KOPT-K1 (cell line): ENCODE results near the gene SLC4A3.

Experiments used
- H3K27ac ChIP-seq: fragments of 200-600 bp; sonication (generic); 2 replicates; pipeline ENCODE4 v1.5.1; 2016; ENCODE audit warnings: antibody characterized with exemption, mild to moderate bottlenecking, low read depth, low read length; ENCODE audit not compliant: poor library complexity, severe bottlenecking
- H3K36me3 ChIP-seq: fragments of 200-600 bp; sonication (generic); 2 replicates; pipeline ENCODE4 v1.5.1; 2017; ENCODE audit warnings: antibody characterized with exemption, mild to moderate bottlenecking, low read length, moderate library complexity; ENCODE audit not compliant: insufficient read depth
- H3K9me3 ChIP-seq: fragments of 200-600 bp; sonication (generic); 2 replicates; pipeline ENCODE4 v1.5.1; 2017; ENCODE audit warnings: antibody characterized with exemption, low read length, mild to moderate bottlenecking; ENCODE audit not compliant: insufficient read depth, poor library complexity, severe bottlenecking

Gene SLC4A3

GRCh38 chr2:219621935-219622334 is 5.5 kb upstream of the SLC4A3 start:
- no peak overlapping the region for H3K27ac ChIP-seq
- no peaks in the 10 kb centered on the region for H3K36me3 ChIP-seq
- no peaks in the 10 kb centered on the region for H3K9me3 ChIP-seq

- H3K27ac ChIP-seq: no peak overlapping the region
- no peaks in the 10 kb centered on the region for H3K36me3 ChIP-seq
- no peaks in the 10 kb centered on the region for H3K9me3 ChIP-seq
Observed at GRCh38 chr2:219622472-219622871, 5.0 kb upstream of the SLC4A3 start.

GRCh38 chr2:219624565-219624964 is 2.9 kb upstream of the SLC4A3 start:
- Histone ChIP-seq H3K27ac (no peak overlapping the region), H3K9me3 (no peaks in the 10 kb centered on the region), H3K36me3 (no peaks in the 10 kb centered on the region)

- Histone ChIP-seq H3K36me3 (no peaks in the 10 kb centered on the region), H3K9me3 (no peaks in the 10 kb centered on the region), H3K27ac (no peak overlapping the region)
Observed at GRCh38 chr2:219625179-219625578, 2.3 kb upstream of the SLC4A3 start.

- H3K9me3 ChIP-seq: no peaks in the 10 kb centered on the region
- no peaks in the 10 kb centered on the region for H3K36me3 ChIP-seq
- no peak overlapping the region for H3K27ac ChIP-seq
Observed at GRCh38 chr2:219626540-219626939, 890 bp upstream of the SLC4A3 start.

- no peak overlapping the region for H3K27ac ChIP-seq
- H3K36me3 ChIP-seq: no peaks in the 10 kb centered on the region
- no peaks in the 10 kb centered on the region for H3K9me3 ChIP-seq
Observed at GRCh38 chr2:219628235-219628985, 980 bp downstream of the SLC4A3 start.

GRCh38 chr2:219628986-219629901 is 1.8 kb downstream of the SLC4A3 start:
- Histone ChIP-seq H3K9me3 (no peaks in the 10 kb centered on the region), H3K27ac (no peak overlapping the region), H3K36me3 (no peaks in the 10 kb centered on the region)

- Histone ChIP-seq H3K9me3 (no peaks in the 10 kb centered on the region), H3K36me3 (no peaks in the 10 kb centered on the region), H3K27ac (no peak overlapping the region)
Observed at GRCh38 chr2:219629976-219630695, 2.7 kb downstream of the SLC4A3 start.

GRCh38 chr2:219630770-219631405 is 3.5 kb downstream of the SLC4A3 start:
- no peaks in the 10 kb centered on the region for H3K36me3 ChIP-seq
- no peak overlapping the region for H3K27ac ChIP-seq

GRCh38 chr2:219631406-219631891 is 4.0 kb downstream of the SLC4A3 start:
- H3K9me3 ChIP-seq: no peaks in the 10 kb centered on the region
- H3K36me3 ChIP-seq: no peaks in the 10 kb centered on the region

More at GRCh38 chr2:219630770-219631405, 3.5 kb downstream of the SLC4A3 start:
- H3K9me3 ChIP-seq: no peaks in the 10 kb centered on the region

GRCh38 chr2:219631904-219632759 is 4.7 kb downstream of the SLC4A3 start:
- H3K9me3 ChIP-seq: no peaks in the 10 kb centered on the region
- H3K36me3 ChIP-seq: no peaks in the 10 kb centered on the region
- no peak overlapping the region for H3K27ac ChIP-seq

More at GRCh38 chr2:219631406-219631891, 4.0 kb downstream of the SLC4A3 start:
- H3K27ac ChIP-seq: no peak overlapping the region

GRCh38 chr2:219632760-219633105 is 5.3 kb downstream of the SLC4A3 start:
- Histone ChIP-seq H3K27ac (no peak overlapping the region), H3K9me3 (no peaks in the 10 kb centered on the region), H3K36me3 (no peaks in the 10 kb centered on the region)

- H3K27ac ChIP-seq: no peak overlapping the region
- no peaks in the 10 kb centered on the region for H3K36me3 ChIP-seq
- H3K9me3 ChIP-seq: no peaks in the 10 kb centered on the region
Observed at GRCh38 chr2:219633276-219634065, 6.0 kb downstream of the SLC4A3 start.
